C4-2B (cell line): ENCODE measurements around the gene LMO7.

ENCODE experiments used
- CTCF ChIP-seq: fragments of 450-650 bp; conservative IDR thresholded peaks from 2 replicates; pipeline ENCODE4 v1.5.1; 2017; ENCODE audit warnings: mild to moderate bottlenecking
- ZFX ChIP-seq: fragments of 450-650 bp; IDR thresholded peaks from 2 replicates; pipeline ENCODE4 v1.6.1; 2017

GRCh38 chr13:75610466-75610865 is 25.7 kb upstream of the LMO7 start:
- no peak for TF ChIP-seq CTCF
- TF ChIP-seq ZFX: no peak
